GM21381 (cell line): ENCODE results near the gene PCDH11X.
"Not testable (repeated sequence)": the region's sequence is repeated elsewhere in the genome, so short reads cannot be mapped to it uniquely, and the experiment has no call there.

Source experiments
- ATAC-seq: cut with Tn5 transposase; IDR thresholded peaks from one replicate; pipeline ENCODE4 v1.9.1; 2021; ENCODE audit warnings: mild to moderate bottlenecking, moderate library complexity; ENCODE audit not compliant: unreplicated experiment

Gene PCDH11X

GRCh38 chrX:91779135-91779534 lies at the start of gene PCDH11X:
PCDH11X (plus strand) TSS chrX:91779375; CDS start chrX:91835505, 56,130 bp downstream.
- not testable (repeated sequence) for ATAC-seq

GRCh38 chrX:91747446-91747845 lies 31.7 kb upstream of the PCDH11X start:
- not testable (repeated sequence) for ATAC-seq

- ATAC-seq: not testable (repeated sequence)
Observed at GRCh38 chrX:91753022-91753421, 26.2 kb upstream of the PCDH11X start.

GRCh38 chrX:91770619-91771488 lies 8.3 kb upstream of the PCDH11X start:
- peak; percentile 100 for ATAC-seq

- not testable (repeated sequence) for ATAC-seq
Observed at GRCh38 chrX:91773943-91774342, 5.2 kb upstream of the PCDH11X start.

GRCh38 chrX:91780008-91780407 lies 833 bp downstream of the PCDH11X start:
- not testable (repeated sequence) for ATAC-seq

GRCh38 chrX:91780698-91781097 lies 1.5 kb downstream of the PCDH11X start:
- ATAC-seq: not testable (repeated sequence)

- ATAC-seq: not testable (repeated sequence)
Observed at GRCh38 chrX:91781553-91782298, 2.6 kb downstream of the PCDH11X start.

GRCh38 chrX:91782825-91783224 lies 3.6 kb downstream of the PCDH11X start:
- ATAC-seq: not testable (repeated sequence)

- ATAC-seq: not testable (repeated sequence)
Observed at GRCh38 chrX:91817537-91817936, 38.4 kb downstream of the PCDH11X start.

GRCh38 chrX:91825321-91825720 lies 46.1 kb downstream of the PCDH11X start:
- not testable (repeated sequence) for ATAC-seq
